Dedifferentiated amniotic fluid mesenchymal stem cell (primary cell): ENCODE results near the gene H6PD.

Source experiments
- DNase-seq: peaks from one replicate; pipeline ENCODE4 v3.0.0-alpha.2; 2016; ENCODE audit errors: extremely low spot score

The H6PD gene

DNA sequence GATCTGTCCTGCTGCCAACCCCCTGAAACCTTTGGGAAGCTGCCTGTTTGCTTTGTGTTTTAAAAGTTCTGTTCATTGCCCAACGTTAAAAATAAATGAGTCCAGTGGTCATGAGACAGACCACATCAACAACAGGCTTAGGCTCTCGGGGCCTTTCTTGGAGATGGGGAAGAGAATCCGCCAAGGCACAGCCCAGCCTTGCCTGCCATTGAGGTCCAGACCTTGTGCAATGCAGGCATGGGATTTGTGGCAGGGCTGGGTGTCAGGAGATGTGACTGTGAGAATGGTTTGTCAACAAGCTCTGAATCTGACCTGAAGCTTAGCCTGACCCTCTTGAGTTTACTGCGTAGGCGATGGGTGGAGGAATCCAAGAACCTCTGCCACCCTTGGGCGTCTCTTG, 62.3 kb downstream of the H6PD start:
- DNase-seq: no peak

DNA sequence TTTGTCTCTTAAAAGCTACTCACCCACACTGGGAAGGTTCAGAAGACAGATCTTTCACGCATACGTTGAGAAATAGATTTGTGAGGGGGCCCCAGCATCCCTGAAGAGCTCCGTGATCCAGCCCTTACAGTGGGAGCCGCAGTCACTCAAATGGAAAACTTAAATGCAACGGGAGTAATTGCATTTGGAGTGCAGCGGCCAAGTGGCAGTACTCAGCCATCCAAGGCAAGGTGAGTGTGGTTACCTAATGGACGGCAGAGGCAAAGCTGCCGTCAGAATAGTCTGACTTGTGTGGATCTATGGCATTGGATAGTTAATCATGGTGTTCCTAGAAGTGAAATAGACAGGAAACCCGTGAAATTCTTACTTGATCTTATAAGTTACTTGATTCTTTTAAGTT, 63.3 kb downstream of the H6PD start:
- no peak for DNase-seq

DNA sequence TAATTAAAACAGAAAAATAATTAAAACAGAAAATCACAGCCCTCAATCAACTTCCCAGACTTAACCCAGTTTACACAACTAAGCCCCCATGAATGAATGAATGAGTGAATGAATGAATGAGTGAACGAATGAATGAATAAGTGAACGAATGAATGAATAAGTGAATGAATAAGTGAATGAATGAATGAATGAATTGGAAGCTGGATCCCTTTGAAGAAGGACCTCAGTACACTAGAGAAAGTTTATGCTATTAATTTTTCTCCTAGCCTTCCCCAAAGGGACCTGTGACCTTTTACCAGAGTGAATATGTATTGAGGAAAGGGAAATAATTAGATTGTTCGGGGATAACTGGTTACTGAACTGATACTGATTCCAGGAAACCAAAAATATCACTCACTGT, 63.7 kb downstream of the H6PD start:
- no peak for DNase-seq

DNA sequence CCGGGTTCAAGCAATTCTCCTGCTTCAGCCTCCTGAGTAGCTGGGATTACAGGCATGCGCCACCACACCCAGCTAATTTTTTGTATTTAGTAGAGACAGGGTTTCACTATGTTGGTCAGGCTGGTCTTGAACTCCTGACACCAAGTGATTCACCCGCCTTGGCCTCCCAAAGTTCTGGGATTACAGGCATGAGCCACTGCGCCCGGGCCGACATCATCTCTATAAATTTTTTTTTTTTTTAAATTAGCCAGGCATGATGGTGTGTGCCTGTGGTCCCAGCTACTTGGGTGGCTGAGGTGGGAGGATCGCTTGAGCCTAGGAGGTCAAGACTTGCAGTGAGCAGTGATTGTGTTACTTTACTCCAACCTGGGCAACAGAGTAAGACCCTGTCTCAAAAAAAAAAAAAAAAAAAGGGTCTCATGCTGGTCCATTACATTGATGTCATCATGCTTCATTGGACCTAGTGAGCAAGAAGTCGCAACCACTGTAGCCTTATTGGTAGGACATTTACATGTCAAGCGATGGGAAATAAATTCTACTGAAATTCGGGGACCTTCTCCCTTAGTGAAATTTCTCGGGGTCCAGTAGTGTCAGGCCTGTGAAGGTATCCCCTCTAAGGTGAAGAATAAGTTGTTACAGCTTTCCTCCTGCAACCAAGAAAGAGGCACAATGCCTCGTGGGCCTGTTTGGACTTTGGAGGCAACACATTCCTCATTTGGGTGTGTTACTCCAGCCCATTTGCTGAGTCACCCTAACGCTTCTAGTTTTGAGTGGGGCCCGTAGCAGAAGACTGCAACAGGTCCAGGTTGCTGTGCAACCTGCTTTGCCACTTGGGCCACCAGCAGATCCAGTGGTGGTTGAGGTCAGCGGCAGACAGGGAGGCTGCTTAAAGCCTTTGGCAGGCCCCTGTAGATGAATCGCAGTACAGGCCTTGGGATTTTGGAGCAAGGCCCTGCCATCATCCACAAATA, 65.3 kb downstream of the H6PD start:
- peak; percentile 76 for DNase-seq

DNA sequence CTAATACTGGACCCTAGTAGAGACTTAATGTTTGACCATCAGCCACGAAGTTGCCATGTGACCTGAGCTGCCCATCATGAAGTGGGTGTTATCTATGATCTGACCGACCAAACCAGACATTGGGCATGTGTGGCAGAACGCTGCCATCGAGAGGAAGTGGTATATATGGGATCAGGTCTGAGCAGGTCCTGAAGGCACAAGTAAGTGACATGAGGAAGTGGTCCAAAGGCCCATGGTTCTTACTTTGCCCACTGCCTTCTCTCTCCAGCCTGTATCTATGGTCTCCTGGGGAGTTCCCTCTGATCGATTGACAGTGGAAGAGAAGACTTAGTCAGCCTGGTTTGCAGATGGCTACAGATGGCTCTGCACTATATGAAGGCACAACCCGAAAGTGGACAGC, 66.0 kb downstream of the H6PD start:
- no peak for DNase-seq

DNA sequence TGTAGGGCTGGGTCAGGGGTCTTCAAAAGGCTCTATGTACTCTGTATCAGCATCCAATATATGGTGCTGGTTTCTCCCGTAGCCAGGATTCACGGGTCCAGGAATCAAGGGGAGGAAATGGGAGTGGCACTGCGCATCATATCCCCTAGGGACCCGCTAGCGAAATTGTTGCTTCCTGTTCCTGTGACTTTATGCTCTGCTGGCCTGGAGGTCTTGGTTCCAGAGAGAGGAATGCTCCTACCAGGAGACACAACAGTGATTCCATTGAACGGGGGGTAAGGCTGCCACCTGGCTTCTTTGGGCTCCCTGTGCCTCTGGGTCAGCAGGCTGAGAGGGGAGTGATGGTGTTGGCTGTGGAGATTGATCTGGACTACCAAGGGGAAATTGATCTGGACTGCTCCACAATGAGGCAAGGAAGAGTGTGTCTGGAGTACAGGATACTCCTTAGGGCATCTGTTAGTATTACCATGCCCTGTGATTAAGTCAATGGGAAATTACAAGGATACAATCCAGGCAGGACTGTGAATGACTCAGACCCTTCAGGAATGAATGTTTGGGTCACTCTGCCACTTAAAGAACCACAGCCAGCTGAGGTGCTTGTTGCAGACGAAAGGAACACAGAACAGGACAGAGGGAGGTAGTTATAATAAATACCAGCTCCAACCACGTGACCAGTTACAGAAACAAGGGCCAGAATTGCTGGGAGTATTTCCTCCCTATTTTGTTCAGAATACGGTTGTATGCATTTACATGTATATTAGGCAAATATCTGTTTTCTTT, 68.4 kb downstream of the H6PD start:
- DNase-seq: peak; percentile 86

DNA sequence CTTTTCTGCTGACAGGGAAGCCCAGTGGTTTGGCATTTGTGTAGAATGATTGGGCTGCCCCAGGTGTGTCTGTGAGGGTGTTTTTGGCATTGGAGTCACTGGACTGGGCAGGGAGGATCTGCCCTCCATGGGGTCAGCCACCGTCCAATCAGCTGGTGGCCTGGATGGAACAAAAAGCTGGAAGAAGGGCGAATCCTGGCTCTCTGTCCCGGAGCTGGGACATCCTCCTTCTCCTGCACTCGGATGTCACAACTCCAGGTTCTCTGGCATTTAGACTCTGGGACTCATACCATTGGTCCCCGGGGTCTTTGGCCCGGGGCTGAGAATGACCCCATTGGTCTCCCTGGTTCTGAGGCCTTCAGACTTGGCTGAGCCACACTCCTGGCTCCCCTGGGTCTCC, 69.3 kb downstream of the H6PD start:
- no peak for DNase-seq

DNA sequence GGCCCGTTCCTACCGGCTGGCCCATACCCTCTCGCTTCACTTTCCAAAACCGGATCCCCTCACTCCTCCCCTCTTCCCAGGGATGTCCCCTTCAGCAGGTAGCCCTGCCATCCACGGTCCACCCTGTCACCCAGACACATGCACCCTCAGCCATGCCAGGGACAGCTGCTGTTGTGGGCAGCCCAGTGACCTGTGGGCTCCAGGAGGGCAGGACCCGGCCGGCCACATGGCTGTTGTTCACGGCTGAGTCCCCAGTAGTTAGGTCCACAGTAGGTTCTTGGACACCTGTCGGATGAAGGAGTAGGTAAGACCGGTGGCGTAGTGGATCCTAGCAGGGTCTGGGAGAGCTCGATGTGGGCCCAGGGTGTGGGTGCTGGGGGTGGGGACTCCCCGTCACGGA, 70.6 kb downstream of the H6PD start:
- no peak for DNase-seq

DNA sequence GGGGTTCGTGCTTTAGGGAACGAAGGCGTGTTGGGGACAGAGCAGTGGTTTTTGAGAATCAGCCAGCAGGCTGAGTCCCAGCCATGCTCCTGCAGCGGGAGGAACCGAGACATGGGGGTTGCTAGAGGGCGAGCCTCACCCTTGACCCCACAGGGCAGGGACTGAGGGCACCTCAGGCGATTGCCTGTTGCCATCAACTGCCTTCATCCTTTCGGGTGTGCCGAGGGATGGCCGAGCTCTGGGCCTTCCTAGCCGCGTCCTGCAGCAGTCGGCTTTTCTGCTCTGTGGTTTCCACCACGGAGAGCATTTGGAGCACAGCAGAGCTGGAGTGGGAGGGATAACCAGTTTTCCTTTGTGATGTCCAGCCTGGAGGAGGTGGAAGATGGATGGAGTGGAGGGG, 71.4 kb downstream of the H6PD start:
- no peak for DNase-seq

DNA sequence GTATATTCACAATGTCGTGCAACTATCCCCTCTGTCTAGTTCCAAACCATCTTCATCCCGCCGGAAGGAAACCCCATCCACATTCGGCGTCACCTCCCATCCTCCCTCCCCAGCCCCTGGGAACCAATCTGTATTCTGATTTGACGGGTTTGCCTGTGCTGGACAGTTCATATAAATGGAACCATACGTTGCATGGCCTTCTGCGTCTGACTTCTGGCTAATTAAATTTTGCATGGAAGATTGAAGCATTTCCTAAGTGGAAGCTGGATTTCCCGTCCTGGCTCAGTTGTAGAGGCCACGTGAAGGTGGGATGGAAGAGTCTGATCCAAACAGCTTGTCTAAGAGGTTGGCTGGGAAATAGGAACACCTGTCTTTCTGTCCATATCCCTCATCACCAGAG, 72.7 kb downstream of the H6PD start:
- DNase-seq: no peak

DNA sequence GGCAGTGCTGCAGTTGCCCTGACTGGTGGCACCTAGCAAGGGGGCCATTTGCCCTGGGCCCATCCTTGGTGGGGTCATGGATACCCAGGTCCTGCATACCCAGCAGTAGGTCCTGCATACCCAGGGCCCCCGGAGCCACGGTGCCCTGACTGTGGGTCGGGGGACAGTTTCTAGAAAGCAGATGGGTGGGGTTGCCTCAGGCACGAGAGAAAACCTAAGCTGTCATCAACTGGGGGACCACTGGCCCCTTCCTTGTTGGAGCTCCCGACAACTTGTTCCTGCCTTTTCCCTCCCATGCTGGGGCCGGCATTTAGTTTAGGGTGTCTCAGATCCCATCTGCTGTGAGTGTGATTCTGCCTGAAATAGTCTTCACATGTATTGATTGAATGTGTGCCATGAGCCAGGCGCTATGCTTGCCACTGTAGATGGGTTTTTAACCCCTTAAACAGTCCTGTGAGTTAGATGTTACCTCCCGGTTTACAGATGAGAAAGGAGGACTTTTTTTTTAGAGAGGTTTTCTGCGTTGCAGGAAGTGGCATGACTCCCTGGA, 73.7 kb downstream of the H6PD start:
- DNase-seq: no peak

DNA sequence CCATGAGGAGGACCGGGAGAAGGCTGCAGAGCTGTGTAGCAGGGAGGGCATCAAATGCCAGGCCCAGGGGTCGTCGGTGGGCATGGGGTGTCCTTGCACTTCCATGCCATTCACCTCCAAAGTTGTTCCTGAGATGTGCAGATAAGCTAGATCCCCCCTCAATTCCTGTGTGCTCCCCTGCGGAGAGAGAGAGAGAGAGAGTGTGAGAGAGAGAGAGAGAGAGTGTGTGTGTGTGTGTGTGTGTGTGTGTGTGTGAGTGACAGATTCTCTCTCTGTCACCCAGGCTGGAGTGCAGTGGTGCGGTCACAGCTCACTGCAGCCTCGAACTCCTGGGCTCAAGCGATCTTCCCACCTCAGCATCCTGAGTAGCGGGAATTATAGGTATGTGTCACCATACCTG, 74.5 kb downstream of the H6PD start:
- no peak for DNase-seq

DNA sequence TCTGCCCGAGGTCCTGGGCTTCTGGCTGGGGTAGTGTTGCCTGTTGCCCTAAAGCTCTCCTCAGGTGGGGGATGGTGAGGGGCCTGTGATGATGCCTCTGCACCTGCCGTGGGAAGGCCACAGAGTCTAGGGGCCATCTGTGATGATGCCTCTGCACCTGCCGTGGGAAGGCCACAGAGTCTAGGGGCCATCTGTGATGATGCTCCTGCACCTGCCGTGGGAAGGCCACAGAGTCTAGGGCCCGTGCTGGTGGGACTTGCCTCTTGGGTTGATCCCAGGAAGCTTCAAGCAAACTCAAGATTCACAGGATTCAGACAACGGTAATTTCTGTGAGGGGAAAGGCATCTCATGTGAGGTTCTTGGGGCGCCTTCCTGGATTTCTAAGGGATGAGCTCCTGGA, 75.4 kb downstream of the H6PD start:
- DNase-seq: no peak

DNA sequence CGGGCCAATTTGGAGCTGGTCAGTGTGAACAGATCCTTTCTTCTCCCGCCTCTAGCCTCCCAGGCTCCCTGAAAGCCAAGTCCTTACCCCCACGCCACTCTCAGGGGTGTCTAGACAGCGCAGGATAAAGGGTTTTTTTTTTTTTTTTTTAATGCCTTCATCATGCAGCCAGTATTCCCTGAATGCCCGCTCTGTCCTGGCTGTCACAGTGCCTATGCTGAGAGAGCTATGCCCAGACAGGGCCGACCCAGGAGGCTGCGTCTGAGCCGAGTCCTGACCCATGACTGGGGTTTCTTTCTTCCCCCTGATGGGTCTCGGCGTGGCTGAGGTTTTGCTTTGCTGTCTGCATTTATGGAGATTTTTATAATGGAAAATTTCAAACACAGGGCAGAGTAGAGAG, 76.5 kb downstream of the H6PD start:
- DNase-seq: no peak

DNA sequence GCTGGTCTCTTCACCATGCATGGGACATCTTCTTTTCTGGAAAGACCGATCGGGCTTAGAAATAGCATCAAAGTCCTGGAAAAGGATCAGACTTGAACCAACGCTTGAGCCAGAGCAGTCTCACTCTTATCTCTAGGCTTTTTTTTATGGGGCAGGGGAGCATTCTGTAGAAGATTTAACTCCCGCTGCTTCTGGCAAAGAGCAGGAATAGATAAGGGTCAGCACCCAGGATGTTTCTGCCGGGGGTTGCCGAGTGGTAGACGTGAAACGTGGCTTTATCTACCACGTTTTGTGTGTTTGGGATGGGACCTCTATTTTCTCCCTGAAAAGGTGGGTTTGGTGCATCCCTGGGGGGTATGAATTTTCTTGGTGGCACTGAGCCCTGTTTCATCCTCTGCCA, 76.9 kb downstream of the H6PD start:
- no peak for DNase-seq

DNA sequence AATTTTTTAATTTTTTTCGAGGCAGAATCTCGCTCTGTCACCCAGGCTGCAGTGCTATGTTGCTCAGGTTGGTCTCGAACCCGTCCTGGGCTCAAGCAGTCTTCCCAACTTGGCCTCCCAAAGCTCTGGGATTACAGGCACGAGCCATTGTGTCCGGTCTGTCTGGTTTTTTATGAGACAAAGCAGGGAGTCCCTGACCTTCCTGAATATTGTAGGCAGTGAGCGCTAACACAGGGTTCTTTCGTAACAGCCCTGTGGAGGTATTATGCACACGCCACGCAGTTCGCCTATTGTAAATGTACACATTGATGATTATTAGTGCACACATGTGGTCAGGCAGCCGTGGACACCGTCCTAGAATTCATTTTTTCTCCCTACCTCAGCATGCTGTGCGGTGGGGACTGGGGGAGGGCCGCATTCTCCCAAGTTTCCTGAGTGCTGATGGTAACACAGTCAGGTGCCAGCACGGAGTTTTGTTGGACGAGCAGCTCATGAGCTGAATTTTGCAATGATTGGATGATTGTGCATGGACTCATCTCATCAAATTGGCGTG, 77.7 kb downstream of the H6PD start:
- no peak for DNase-seq

DNA sequence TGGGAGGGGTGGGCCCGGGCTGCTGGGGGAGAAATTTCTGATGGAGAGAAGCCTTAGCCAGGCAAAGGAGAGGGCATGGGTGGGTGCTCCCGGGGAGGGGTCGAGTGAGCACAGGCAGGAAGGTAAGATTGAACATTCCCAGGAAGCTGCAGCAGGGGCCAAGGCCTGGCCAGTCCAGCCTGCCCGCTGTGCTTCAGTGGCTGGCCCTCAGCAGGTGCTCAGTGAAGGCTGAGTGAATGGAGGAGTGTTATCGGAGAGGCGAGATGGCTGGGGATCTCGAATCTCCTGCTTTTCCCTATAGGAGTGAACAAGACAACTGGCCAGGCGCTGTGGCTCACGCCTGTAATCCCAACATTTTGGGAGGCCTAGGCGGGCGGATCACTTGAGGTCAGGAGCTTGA, 79.0 kb downstream of the H6PD start:
- no peak for DNase-seq

DNA sequence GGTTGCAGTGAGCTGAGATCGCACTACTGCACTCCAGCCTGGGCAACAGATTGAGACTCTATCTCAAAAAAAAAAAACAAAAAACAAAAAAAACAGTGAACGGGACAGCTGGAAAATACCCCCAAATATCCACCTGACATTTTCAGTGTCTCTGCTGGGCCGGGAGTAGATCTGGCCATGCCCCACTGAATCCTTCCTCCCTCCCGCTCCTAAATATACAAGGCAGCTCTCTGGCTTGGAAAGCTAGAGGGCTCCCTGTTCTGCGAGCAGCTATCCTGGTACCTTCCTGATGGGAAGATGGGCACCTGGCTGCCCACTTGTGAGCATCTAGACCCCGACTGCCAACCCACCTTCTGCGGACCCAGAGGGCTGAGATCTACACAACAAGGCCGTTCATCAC, 79.5 kb downstream of the H6PD start:
- no peak for DNase-seq

DNA sequence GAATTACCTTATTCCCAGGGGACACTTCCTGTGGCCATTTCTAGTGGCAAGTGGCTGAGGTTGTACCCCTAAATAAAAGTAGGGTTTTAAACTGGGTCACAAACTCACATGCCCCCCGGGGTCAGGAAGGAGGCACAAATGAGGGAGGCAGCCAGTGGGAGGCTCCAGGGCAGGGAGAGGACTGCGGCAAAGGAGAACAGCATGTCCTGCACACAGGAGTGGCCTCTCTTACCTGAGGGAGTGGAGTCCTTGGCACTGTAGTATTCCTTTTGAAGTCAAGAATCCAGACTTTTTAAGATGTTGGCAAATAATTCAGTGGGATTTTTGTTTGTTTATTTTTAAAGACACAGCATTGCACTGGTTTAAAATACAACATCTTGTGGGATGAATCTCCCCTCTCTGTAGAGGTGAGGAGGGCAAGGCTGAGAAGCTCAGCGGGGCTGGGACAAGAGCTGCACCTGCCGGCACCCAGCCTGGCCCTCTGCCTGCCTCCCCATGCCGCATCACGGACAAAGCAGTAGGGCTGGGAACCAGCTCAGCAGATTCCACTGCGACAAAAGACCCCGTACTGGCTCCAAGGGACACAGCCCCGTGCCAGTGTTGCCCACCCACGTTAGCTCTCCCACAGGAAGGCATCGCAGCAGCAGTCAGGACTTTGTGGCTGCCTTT, 80.3 kb downstream of the H6PD start:
- DNase-seq: no peak

DNA sequence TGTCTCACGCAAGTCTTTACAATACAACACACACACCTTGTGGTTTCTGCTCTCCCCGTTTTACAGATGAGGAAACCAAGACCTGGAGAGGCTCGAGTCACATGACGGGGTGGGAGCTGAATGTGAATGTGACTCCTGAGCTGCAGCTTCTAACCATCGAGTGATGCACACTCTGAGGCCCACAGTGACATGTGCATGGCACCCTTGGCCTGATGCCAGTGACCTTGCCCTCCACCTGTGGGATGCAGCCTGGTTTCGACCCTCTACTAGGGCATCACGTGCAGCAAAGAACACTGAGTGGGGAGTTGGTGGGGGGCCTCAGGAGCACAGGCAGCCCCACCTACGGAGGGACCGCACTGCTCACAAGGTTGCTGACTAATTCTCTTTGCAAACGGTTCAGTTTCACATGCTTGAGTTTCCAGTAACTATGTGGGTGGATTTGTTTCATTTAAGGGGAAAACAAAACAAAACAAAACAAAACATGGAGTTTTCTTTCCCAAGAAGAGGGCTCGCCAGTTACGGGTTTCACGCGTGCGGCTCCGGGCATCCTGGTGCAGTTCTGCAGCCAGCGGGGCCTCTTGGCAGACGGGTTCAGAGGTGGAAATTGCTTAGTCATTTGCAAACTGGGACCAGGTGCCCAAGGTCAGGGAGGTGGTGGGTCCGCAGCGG, 81.0 kb downstream of the H6PD start:
- peak; percentile 86 for DNase-seq

DNA sequence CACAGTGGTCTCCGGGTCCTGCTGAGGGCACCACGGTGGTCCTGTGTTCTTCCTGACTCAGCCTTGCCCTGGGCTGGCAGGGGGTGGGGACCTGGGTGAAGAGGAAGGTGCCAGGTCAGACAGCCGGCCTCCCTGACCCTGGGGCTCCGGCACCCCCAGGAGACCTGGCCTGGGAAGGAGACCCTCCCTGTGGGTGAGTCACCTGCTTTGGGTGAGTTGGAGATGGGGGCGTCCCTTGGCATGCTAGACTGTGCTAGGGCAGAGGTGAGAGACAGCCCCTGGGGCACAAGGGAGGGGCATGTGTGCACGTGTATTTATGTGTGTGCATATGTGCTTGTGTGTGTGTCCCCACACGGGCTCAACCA, 81.5 kb downstream of the H6PD start:
- no peak for DNase-seq
